Fibroblast of the aortic adventitia (primary cell): Measurements from ENCODE around the gene PCGF3. TPM values are rescaled to one million over a fixed set of nuclear protein-coding genes. Genes with fewer than 3 reads are reported as not detected.

Source experiments
- DNase-seq: peaks from one replicate; pipeline ENCODE4 v3.0.0-alpha.2; 2010; ENCODE audit warnings: low read depth
- H3K4me3 ChIP-seq: 2 replicates; pipeline ENCODE4 v1.5.1; 2011; ENCODE audit warnings: low read depth, mild to moderate bottlenecking, control low read depth, low read length, moderate library complexity
- total RNA-seq: library from RNA; depleted of rRNA; stranded (reverse); fragments of >200 nt; gene quantifications from 2 replicates; pipeline ENCODE4 v1.2.3, GENCODE V29; 2012; ENCODE audit warnings: low replicate concordance
- TF ChIP-seq, protein P1 (sequence below): IDR thresholded peaks from 2 replicates; pipeline ENCODE4 v1.5.1; 2011; ENCODE audit warnings: mild to moderate bottlenecking, low read length, control low read depth, inconsistent platforms; ENCODE audit not compliant: insufficient read depth

PCGF3 gene
- total RNA-seq, 1 donor: 24.2 TPM

DNA sequence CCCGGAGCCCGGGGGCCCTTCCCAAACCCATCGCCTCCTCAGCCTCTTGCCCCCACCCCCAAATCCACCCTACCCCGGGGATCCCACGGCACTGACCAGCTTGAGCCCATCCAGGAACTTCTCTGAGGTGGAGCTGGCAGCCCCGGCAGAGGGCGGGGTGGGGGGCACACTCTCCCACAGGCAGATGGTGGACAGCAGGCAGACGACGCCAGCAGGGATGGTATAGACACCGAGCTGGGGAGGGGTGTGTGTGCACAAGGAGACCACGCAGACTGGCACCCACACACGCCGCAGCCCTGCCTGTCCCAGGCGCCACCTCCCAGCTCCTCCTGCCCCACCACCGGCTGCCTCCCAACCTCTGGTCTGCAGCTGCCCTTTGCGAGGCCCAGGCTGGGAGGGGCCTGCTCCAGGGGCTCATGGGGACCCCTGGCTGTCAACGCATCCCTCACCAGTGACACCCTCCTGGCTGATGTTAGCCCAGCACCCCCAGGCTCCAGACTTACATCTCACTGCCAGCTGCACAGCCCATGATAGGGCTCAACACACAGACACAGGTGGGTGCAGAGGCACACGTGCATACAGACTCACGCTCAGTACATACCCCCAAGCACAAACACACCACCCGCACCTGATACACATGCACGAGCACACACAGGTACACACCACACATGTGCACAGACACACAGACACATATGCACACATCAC, 20.9 kb upstream of the PCGF3 start:
- TF ChIP-seq, protein P1, sequence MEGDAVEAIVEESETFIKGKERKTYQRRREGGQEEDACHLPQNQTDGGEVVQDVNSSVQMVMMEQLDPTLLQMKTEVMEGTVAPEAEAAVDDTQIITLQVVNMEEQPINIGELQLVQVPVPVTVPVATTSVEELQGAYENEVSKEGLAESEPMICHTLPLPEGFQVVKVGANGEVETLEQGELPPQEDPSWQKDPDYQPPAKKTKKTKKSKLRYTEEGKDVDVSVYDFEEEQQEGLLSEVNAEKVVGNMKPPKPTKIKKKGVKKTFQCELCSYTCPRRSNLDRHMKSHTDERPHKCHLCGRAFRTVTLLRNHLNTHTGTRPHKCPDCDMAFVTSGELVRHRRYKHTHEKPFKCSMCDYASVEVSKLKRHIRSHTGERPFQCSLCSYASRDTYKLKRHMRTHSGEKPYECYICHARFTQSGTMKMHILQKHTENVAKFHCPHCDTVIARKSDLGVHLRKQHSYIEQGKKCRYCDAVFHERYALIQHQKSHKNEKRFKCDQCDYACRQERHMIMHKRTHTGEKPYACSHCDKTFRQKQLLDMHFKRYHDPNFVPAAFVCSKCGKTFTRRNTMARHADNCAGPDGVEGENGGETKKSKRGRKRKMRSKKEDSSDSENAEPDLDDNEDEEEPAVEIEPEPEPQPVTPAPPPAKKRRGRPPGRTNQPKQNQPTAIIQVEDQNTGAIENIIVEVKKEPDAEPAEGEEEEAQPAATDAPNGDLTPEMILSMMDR: no peak
- H3K4me3 ChIP-seq: no peak overlapping the region
- no peak for DNase-seq

DNA sequence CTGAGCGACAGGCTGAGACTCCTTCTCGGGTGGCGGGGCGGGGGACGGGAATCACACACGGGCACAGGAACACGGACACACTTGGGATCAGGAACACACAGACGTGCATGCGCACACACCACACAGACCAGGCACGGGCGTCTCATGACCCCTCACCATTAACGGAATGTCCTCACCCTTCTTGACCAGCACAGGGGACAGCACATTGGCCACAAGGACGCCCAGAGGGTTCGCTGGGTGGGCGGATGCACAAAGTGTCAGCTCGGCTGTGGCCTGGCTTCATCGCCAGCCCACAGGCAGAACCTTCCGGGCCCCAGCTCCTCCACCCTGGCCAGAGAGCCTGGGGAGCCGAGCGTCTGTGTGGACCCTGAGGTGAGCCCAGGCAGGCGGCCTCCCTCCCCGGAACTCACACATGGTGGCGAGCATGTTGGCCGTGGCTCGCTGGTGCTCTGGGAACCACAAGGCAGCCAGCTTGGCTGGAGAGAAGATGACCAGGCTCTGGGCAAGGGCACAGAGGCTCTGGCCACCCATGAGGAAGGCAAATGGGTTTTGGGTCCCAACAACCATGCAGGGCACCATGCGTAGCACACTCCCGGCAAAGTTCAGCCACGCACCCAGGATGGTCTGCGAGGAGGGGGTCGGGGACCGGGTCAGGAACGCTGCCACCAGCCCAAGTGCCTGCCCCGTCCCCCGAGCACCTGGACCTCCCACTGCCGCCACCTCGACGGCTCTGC, 19.8 kb upstream of the PCGF3 start:
- TF ChIP-seq, protein P1: no peak
- no peak for DNase-seq
- H3K4me3 ChIP-seq: no peak overlapping the region

DNA sequence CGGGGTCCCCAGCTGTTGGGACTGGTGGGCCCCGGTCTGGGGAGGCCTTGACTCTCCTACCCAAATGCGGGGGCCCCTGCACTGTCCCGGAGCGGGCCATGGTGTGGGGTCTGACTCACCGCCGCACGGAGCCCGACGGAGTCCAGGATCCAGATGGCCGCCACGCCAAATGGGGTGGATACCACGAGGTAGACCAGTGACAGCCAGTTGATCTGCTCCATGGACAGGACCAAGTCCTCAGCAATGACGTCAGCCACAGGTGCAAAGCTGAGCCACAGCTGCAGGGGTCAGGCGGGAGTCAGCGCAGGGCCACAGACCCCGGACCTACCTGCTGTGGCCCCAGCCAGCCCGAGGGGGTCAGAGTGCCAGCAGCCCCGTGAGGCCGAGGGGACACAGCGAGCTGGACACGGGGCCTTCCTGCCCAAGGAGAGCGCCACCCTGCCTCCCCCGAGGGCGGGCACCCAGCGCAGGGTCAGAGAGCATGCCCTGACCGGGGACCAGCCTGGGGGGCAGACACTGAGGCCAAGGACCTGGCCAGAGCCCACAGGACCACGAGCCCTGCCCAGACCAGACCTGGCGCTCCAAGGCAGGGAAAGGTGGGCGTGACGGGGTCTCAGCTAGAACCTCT, 19.1 kb upstream of the PCGF3 start:
- no peak overlapping the region for H3K4me3 ChIP-seq
- TF ChIP-seq, protein P1: no peak
- DNase-seq: no peak

DNA sequence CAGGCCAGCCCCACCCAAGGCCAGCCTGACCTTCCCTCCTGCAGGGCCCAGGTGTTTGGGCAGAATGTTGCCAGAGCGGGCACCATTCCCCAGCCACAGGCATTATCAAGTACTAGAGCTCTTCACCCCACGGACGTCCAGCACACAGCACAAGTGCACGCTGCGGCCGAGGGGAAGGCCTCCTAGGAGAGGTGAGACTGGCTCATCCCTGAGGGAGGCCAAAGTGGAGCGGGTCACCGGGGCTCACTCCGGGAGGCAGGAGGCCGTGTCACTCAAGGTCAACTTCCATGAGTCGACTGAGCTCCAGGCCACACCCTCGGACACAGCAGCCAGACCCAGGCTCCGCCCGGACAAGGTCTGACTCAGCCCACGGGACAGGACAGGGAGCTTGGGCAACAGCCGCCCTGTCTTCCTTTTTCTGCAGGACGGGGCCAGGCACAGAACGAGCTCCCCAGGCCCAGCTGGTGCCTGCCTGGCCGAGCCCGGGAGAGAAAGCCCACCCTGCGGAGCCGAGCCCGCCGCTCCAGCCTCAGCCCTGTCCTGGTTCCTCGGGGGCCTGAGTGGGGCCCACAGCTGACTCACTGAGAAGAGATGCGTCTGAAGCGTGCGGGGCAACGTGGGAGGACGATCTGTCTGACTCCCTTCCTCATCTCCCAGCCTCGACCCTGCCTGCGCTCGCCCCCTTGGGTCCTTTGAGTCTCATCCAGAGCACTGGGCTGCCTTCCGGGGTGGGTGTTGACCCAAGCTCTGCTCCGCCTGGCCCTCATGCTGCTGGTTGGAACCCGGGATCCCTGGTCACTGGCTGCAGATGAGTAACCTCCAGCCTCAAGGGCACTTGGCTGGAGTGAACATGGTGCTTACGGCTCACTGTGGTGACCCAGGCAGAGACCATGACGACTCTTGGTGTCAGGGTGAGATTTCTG, 18.3 kb upstream of the PCGF3 start:
- H3K4me3 ChIP-seq: peak overlapping the region; percentile 22
- peak; percentile 83 for DNase-seq
- TF ChIP-seq, protein P1: no peak

DNA sequence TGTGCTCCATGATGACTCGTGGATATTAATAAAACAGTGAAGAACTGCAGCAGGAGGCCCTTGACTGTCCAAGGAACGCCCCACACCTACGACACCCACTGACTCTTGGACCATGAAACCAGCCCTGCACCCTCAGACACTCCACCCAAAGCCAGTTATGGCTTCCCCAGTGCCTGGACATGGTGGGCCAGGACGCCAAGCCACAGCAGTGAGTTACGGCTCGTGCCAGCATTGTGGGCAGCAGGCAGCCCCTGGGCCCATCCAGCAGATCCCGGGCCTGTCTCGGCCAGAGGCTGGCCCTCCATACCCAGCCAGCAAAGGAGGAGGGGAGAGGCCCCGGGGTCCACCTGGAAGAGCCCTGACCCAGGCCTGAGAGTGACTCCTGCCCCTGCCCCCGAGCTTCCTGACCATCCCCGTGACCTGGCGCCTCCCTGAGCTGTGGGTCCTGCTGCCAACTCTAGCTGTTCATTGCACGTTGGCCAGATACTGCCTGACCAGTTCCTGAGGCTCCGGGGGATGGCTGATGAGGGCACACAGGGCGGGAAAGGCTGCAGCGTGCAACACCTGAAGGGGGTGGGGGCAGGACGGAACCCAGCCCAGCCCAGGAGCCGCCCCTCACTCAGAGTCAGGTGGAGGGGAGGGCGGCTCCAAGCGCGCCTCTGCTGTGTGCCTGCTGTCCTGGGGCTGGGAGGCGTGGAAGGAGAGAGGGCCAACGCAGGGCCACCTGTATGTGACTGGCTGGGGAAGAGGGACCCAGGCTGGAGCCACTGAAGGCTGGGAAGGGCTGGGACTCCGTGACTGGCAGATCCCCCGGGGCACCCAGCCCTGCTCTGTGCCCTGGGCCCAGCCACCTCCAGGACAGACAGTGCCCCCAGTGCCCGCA, 17.4 kb upstream of the PCGF3 start:
- TF ChIP-seq, protein P1: no peak
- peak overlapping the region; percentile 39 for H3K4me3 ChIP-seq
- DNase-seq: no peak
